GM23248 (cell line): ENCODE data around the gene CFHR4. TPM values are rescaled to one million over a fixed set of nuclear protein-coding genes. Genes with fewer than 3 reads are reported as not detected.
"Not testable (repeated sequence)": the region's sequence is repeated elsewhere in the genome, so short reads cannot be mapped to it uniquely, and the experiment has no call there.

Experiments
- DNase-seq: peaks from one replicate; pipeline ENCODE4 v3.0.0-alpha.2; 2015
- H2AFZ ChIP-seq: fragments of 200-600 bp; sonication (generic); 2 replicates; pipeline ENCODE4 v1.6.1; 2016; ENCODE audit warnings: antibody characterized with exemption
- H3F3A ChIP-seq: fragments of 200-600 bp; sonication (generic); 2 replicates; pipeline ENCODE4 v1.6.1; 2016; ENCODE audit warnings: mild to moderate bottlenecking, antibody characterized with exemption, mixed run types; ENCODE audit not compliant: insufficient read depth
- H3K27ac ChIP-seq: fragments of 200-600 bp; sonication (generic); 2 replicates; pipeline ENCODE4 v1.5.1; 2016; ENCODE audit warnings: mild to moderate bottlenecking
- H3K27me3 ChIP-seq: fragments of 200-600 bp; sonication (generic); replicated peaks from 2 replicates; pipeline ENCODE4 v1.6.1; 2016; ENCODE audit warnings: mild to moderate bottlenecking; ENCODE audit not compliant: insufficient read depth
- H3K36me3 ChIP-seq: fragments of 200-600 bp; sonication (generic); 2 replicates; pipeline ENCODE4 v1.6.1; 2016; ENCODE audit warnings: low read depth, mild to moderate bottlenecking
- H3K4me1 ChIP-seq: fragments of 200-600 bp; sonication (generic); 2 replicates; pipeline ENCODE4 v1.6.1; 2016; ENCODE audit warnings: mild to moderate bottlenecking; ENCODE audit not compliant: insufficient read depth
- H3K4me2 ChIP-seq: fragments of 200-600 bp; sonication (generic); one replicate; pipeline ENCODE4 v1.6.1; 2016; ENCODE audit warnings: mild to moderate bottlenecking; ENCODE audit not compliant: unreplicated experiment
- H3K4me3 ChIP-seq: fragments of 200-600 bp; sonication (generic); 2 replicates; pipeline ENCODE4 v1.5.1; 2016; ENCODE audit warnings: mild to moderate bottlenecking
- H3K79me2 ChIP-seq: fragments of 200-600 bp; sonication (generic); 2 replicates; pipeline ENCODE4 v1.6.1; 2016; ENCODE audit warnings: mild to moderate bottlenecking; ENCODE audit not compliant: insufficient read depth
- H3K9ac ChIP-seq: fragments of 200-600 bp; sonication (generic); 2 replicates; pipeline ENCODE4 v1.6.1; 2016; ENCODE audit warnings: mild to moderate bottlenecking
- H3K9me2 ChIP-seq: fragments of 200-600 bp; sonication (generic); 2 replicates; pipeline ENCODE4 v1.6.1; 2016; ENCODE audit warnings: mixed run types, mild to moderate bottlenecking, moderate library complexity; ENCODE audit not compliant: insufficient read depth
- H3K9me3 ChIP-seq: fragments of 200-600 bp; sonication (generic); one replicate; pipeline ENCODE4 v1.6.1; 2017; ENCODE audit warnings: low read depth
- H4K20me1 ChIP-seq: fragments of 200-600 bp; sonication (generic); 2 replicates; pipeline ENCODE4 v1.6.0; 2016; ENCODE audit not compliant: insufficient read depth
- EZH2 ChIP-seq: fragments of 200-600 bp; sonication (generic); IDR thresholded peaks from 2 replicates; pipeline ENCODE4 v1.6.1; 2018; ENCODE audit warnings: antibody characterized with exemption, mild to moderate bottlenecking; ENCODE audit not compliant: insufficient read depth, poor library complexity, severe bottlenecking
- EZH2phosphoT487 ChIP-seq: fragments of 200-600 bp; sonication (generic); IDR thresholded peaks from 2 replicates; pipeline ENCODE4 v1.6.1; 2018; ENCODE audit warnings: antibody characterized with exemption, moderate library complexity, mild to moderate bottlenecking, low read depth; ENCODE audit not compliant: insufficient read depth
- WGBS, 2 experiments: methylation state at CpG; one replicate each; pipeline ENCODE4 v1.1.6; 2015 to 2017; ENCODE audit warnings: low lambda C conversion rate in 2 of 2, low coverage in 1 of 2; ENCODE audit errors: missing lambda C conversion rate in 2 of 2; 5-methylcytosine and 5-hydroxymethylcytosine counted together
- in situ Hi-C: fragments of 300-500 bp; cut with MboI; formaldehyde crosslinking; loops from 2 replicates; pipeline ENCODE4 v1.15.0; 2020
- polyA plus RNA-seq: library from polyadenylated mRNA; unstranded; fragments of >200 nt; fragmentation: Nextera tagmentation; extraction: Ambion mirVana; gene quantifications from 2 replicates; pipeline ENCODE4 v1.2.1, GENCODE V29; 2016
- total RNA-seq: library from RNA; depleted of rRNA; stranded (reverse); fragments of >200 nt; shearing (Covaris generic); gene quantifications from 2 replicates; pipeline ENCODE4 v1.2.3, GENCODE V29; 2014

The CFHR4 gene
- total and polyA plus RNA-seq, 2 experiments from 2014 or later = not detected

DNA sequence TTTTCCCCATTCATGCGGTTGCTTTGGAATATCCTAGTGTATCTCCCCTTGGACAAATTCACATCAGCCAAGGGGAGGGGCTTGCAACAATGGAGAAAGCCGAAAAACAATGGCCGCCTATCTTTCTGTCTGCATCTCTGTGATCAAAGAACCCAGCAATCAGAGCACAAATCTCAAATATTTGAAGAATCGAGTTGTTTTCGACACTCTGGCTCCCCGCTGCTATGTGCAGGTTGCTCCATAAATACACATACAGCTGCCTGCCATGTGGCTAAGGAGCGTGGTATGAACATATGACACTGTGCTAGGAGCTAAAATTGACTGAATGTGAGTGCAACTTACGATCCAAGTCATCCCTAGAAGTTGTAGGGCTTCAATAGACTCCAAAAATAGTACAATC is 8.5 kb downstream of the CFHR4 start:
- H2AFZ ChIP-seq = no peak overlapping the region
- 6 to 7% methylated on average over 8 of the region's 8 CpGs for WGBS, 2 experiments
- H3K4me2 ChIP-seq = no peak overlapping the region

DNA sequence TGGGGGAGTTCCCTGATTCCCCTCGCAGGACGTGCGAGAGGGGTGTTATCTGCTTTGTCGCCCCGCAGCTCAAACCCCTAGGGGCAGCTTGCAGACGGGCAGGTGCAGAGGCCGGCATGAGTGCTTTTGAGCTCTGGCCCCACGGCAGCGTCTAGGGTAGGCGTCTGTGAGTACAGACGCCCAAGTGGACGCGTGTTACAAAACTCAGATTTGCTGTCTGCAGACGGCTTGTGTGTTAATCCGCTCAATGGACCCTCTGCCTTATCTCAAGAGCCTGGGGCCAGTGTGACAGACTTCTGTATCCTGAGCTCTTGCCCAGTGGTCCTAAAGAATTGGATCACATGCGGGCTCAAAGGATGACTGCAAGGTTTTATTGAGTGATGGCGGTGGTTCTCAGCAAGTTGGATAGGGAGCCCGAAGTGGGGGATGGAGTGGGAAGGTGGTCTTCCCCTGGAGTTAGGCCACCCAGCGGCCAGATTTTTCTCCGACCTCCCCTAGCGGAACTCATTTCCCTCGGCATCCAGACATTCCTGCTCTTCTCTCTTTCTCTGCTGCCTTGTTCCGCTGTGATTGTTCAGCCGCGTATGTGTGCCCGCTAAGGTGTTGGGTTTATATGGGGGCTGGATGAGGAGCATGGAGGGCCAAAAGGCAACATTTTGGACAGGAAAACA is 9.4 kb downstream of the CFHR4 start:
- peaks cover 17% of the 10 kb centered on the region; the same call in 1 of the 2 replicates for H3K27me3 ChIP-seq
- no peaks in the 10 kb centered on the region for H3F3A ChIP-seq
- H2AFZ ChIP-seq = peak overlapping the region; percentile 65
- H3K4me3 ChIP-seq = peak overlapping the region; percentile 44
- no peak for TF ChIP-seq EZH2
- TF ChIP-seq EZH2phosphoT487 = no peak
- no peak overlapping the region for H3K9ac ChIP-seq
- H3K36me3 ChIP-seq = no peaks in the 10 kb centered on the region
- H3K9me2 ChIP-seq = no peaks in the 10 kb centered on the region
- 20 to 22% methylated on average over 24 to 25 of the region's 26 CpGs for WGBS, 2 experiments
- no peaks in the 10 kb centered on the region for H3K79me2 ChIP-seq
- in situ Hi-C loops = no loop called here
- peak overlapping the region; percentile 31 for H3K4me2 ChIP-seq
- H4K20me1 ChIP-seq = no peaks in the 10 kb centered on the region
- peak; percentile 17 for DNase-seq
- no peak overlapping the region for H3K27ac ChIP-seq
- H3K4me1 ChIP-seq = no peaks in the 10 kb centered on the region
- no peaks in the 10 kb centered on the region for H3K9me3 ChIP-seq

More for the DNA sequence above, 8.5 kb downstream of the CFHR4 start:
- Histone ChIP-seq H3K4me3 (no peak overlapping the region), H3K27ac (no peak overlapping the region), H3K4me1 (no peaks in the 10 kb centered on the region), H3K9ac (no peak overlapping the region), H3K36me3 (no peaks in the 10 kb centered on the region), H3K27me3 (peaks cover 22% of the 10 kb centered on the region; the same call in 1 of the 2 replicates), H4K20me1 (no peaks in the 10 kb centered on the region), H3K9me2 (no peaks in the 10 kb centered on the region), H3F3A (no peaks in the 10 kb centered on the region), H3K9me3 (no peaks in the 10 kb centered on the region), H3K79me2 (no peaks in the 10 kb centered on the region)
- no peak for DNase-seq
- in situ Hi-C loops = no loop called here
- no peak for TF ChIP-seq EZH2
- TF ChIP-seq EZH2phosphoT487 = no peak

GRCh38 chr1:196902344-196902743 is 14.5 kb downstream of the CFHR4 start:
- Histone ChIP-seq H3K9me2 (no peaks in the 10 kb centered on the region), H3K27me3 (peaks cover 10% of the 10 kb centered on the region; the same call in 1 of the 2 replicates), H3K4me1 (no peaks in the 10 kb centered on the region), H3K4me3 (no peak overlapping the region), H2AFZ (no peak overlapping the region), H4K20me1 (no peaks in the 10 kb centered on the region), H3K79me2 (no peaks in the 10 kb centered on the region), H3K27ac (no peak overlapping the region), H3K9me3 (no peaks in the 10 kb centered on the region), H3K9ac (no peak overlapping the region), H3K4me2 (no peak overlapping the region), H3F3A (no peaks in the 10 kb centered on the region), H3K36me3 (no peaks in the 10 kb centered on the region)
- 29 to 33% methylated on average over 2 of the region's 2 CpGs for WGBS, 2 experiments
- TF ChIP-seq EZH2phosphoT487 (no peak), EZH2 (no peak)
- in situ Hi-C loops = no loop called here
- DNase-seq = no peak

DNA sequence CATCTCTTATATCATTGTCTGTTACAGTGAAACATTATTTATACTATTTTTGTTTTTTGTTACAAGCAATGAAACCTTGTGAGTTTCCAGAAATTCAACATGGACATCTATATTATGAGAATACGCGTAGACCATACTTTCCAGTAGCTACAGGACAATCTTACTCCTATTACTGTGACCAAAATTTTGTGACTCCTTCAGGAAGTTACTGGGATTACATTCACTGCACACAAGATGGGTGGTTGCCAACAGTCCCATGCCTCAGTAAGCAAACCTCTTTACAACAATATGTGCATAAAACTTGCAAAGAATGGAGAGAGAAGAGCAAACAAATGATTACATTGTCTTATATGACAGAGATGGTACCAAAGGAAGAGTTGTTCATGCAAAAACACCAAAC is 22.4 kb downstream of the CFHR4 start:
- H3K4me3 ChIP-seq = no peak overlapping the region
- no peaks in the 10 kb centered on the region for H3K36me3 ChIP-seq
- TF ChIP-seq EZH2 (no peak), EZH2phosphoT487 (no peak)
- no peaks in the 10 kb centered on the region for H3F3A ChIP-seq
- H3K4me1 ChIP-seq = no peaks in the 10 kb centered on the region
- no peak overlapping the region for H3K4me2 ChIP-seq
- no peaks in the 10 kb centered on the region for H3K9me3 ChIP-seq
- H2AFZ ChIP-seq = no peak overlapping the region
- peak; percentile 50 for DNase-seq
- no peaks in the 10 kb centered on the region for H4K20me1 ChIP-seq
- H3K27ac ChIP-seq = no peak overlapping the region
- in situ Hi-C loops = no loop called here
- no peaks in the 10 kb centered on the region for H3K27me3 ChIP-seq
- whole genome bisulfite sequencing, 2 experiments = 70 to 76% methylated on average over 2 of the region's 2 CpGs
- H3K79me2 ChIP-seq = no peaks in the 10 kb centered on the region
- no peaks in the 10 kb centered on the region for H3K9me2 ChIP-seq
- H3K9ac ChIP-seq = no peak overlapping the region

DNA sequence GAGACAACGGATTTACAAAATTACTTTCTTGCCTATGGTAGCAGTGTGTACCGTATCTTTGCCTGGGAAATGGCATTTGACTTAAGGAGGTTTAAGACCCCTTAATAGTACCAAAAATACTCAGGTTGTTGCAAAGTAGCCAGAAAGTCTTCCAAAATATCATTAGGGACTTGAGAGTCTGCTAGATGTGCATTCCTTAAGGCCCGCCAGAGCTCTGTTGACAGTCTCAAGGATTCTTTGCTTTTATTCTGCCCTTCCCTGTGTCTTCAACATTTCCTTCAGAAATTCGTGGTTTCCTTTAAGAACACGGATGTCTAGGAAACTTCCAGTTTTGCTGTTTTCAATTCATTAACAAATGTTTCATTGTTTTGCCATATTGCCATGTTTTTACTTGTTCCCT is 24.4 kb downstream of the CFHR4 start:
- H2AFZ ChIP-seq, H3K79me2 ChIP-seq, H3K36me3 ChIP-seq, in situ Hi-C loops, H3K27ac ChIP-seq, H3K27me3 ChIP-seq, H3F3A ChIP-seq, H3K9me2 ChIP-seq, H3K4me2 ChIP-seq, H3K9me3 ChIP-seq, H4K20me1 ChIP-seq, H3K4me1 ChIP-seq, DNase-seq, H3K9ac ChIP-seq, H3K4me3 ChIP-seq: not testable (repeated sequence)
- WGBS, 2 experiments = 39 to 40% methylated on average over 5 of the region's 5 CpGs

GRCh38 chr1:196926839-196927238 is 39.0 kb downstream of the CFHR4 start:
- H3K4me3 ChIP-seq, H2AFZ ChIP-seq, H3K9me2 ChIP-seq, H3K27ac ChIP-seq, in situ Hi-C loops, H3K9ac ChIP-seq, H4K20me1 ChIP-seq, H3F3A ChIP-seq, H3K36me3 ChIP-seq, H3K27me3 ChIP-seq, H3K79me2 ChIP-seq, H3K9me3 ChIP-seq, H3K4me1 ChIP-seq: not testable (repeated sequence)
- DNase-seq = peak; percentile 60
- peak overlapping the region; percentile 3 for H3K4me2 ChIP-seq
- 2 to 4% methylated on average over 1 of the region's 1 CpG for WGBS, 2 experiments

GRCh38 chr1:196932853-196933252 is 45.0 kb downstream of the CFHR4 start:
- H3K27me3 ChIP-seq, H3K9me3 ChIP-seq, H3F3A ChIP-seq, H3K4me2 ChIP-seq, in situ Hi-C loops, H3K4me3 ChIP-seq, H3K27ac ChIP-seq, DNase-seq, H3K9ac ChIP-seq, H3K79me2 ChIP-seq, H3K36me3 ChIP-seq, H3K4me1 ChIP-seq, H3K9me2 ChIP-seq, H2AFZ ChIP-seq, H4K20me1 ChIP-seq: not testable (repeated sequence)
- 47 to 48% methylated on average over 2 of the region's 2 CpGs for WGBS, 2 experiments
